GM23248 (cell line): ENCODE data around the gene KLHL34.

Experiments used
- EZH2 ChIP-seq: fragments of 200-600 bp; sonication (generic); IDR thresholded peaks from 2 replicates; pipeline ENCODE4 v1.6.1; 2018; ENCODE audit warnings: antibody characterized with exemption, mild to moderate bottlenecking; ENCODE audit not compliant: insufficient read depth, poor library complexity, severe bottlenecking
- EZH2phosphoT487 ChIP-seq: fragments of 200-600 bp; sonication (generic); IDR thresholded peaks from 2 replicates; pipeline ENCODE4 v1.6.1; 2018; ENCODE audit warnings: antibody characterized with exemption, moderate library complexity, mild to moderate bottlenecking, low read depth; ENCODE audit not compliant: insufficient read depth

DNA sequence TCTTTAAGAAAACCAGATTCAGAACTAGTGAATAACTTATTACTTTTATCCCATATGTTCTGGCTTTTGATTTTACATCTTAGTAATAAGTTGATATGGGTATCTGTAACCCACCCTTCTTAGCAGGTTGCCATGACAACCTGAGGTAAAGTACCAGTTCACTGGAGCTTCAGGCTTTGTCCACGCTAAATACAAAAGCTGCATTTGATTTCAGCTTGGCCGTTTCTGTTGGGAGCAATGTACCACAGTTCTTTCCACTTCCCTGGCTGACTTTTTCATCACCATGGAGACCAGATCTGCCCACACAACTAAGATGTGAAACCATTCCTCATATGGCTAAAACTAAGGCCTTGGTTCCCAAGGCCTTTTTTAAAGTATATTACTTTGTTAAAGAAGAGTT, 26.1 kb downstream of the KLHL34 start:
- TF ChIP-seq EZH2phosphoT487 (no peak), EZH2 (no peak)
